ENCODE measurements around the gene CAPN2. TPM values are rescaled to one million over a fixed set of nuclear protein-coding genes. Genes with fewer than 3 reads are reported as not detected.

The CAPN2 gene
- total RNA-seq, 1 donor from 2014 or later = 391 TPM

GRCh38 chr1:223691121-223691520 lies 21.2 kb upstream of the CAPN2 start:
- H3K4me3 ChIP-seq (ENCODE audit: insufficient read depth, low read depth, low read length) = no peak overlapping the region
- FAIRE-seq (no peak), DNase-seq (ENCODE audit: low read depth) (no peak)
- no peak overlapping the region for H3K4me2 ChIP-seq (ENCODE audit: low read length)
- H3K27me3 Mint-ChIP-seq (ENCODE audit: low read depth, unreplicated experiment) = peaks cover 3% of the 10 kb centered on the region
- H3K79me2 ChIP-seq (ENCODE audit: insufficient read depth, low read length) = no peaks in the 10 kb centered on the region
- no peak overlapping the region for H3K9ac ChIP-seq (ENCODE audit: low read length)
- H3K27ac Mint-ChIP-seq (ENCODE audit: unreplicated experiment) = no peak overlapping the region
- no peaks in the 10 kb centered on the region for H3K9me3 Mint-ChIP-seq (ENCODE audit: unreplicated experiment)
- H3K27me3 ChIP-seq (ENCODE audit: insufficient read depth, low read length) = peaks cover 6% of the 10 kb centered on the region
- no peak overlapping the region for H3K4me3 Mint-ChIP-seq (ENCODE audit: unreplicated experiment)
- peaks cover 5% of the 10 kb centered on the region for H3K4me1 Mint-ChIP-seq (ENCODE audit: low read depth, unreplicated experiment)
- H3K4me1 ChIP-seq (ENCODE audit: insufficient read depth, low read length) = peaks cover 2% of the 10 kb centered on the region
- H3K36me3 Mint-ChIP-seq (ENCODE audit: low read depth, unreplicated experiment) = no peaks in the 10 kb centered on the region
- H3K36me3 ChIP-seq (ENCODE audit: insufficient read depth, low read length) = no peaks in the 10 kb centered on the region
- no peaks in the 10 kb centered on the region for H3K9me3 ChIP-seq (ENCODE audit: insufficient read depth, low read depth, low read length)
- TF ChIP-seq EZH2 (IDR thresholded peaks at IDR 0.05; ENCODE audit: insufficient read depth, low read length) (no peak), CTCF (IDR thresholded peaks at IDR 0.05; ENCODE audit: insufficient read depth, low read depth, low read length) (no peak)
- H4K20me1 ChIP-seq (ENCODE audit: insufficient read depth, low read length) = no peaks in the 10 kb centered on the region
- no peak overlapping the region for H3K27ac ChIP-seq (ENCODE audit: low read depth, low read length)
- H2AFZ ChIP-seq (ENCODE audit: low read depth, low read length) = no peak overlapping the region

GRCh38 chr1:223695014-223695548 lies 17.3 kb upstream of the CAPN2 start:
- no peak for DNase-seq (ENCODE audit: low read depth)
- Mint-ChIP-seq H3K4me1 (ENCODE audit: low read depth, unreplicated experiment) (peaks cover 22% of the 10 kb centered on the region), H3K36me3 (ENCODE audit: low read depth, unreplicated experiment) (no peaks in the 10 kb centered on the region), H3K9me3 (ENCODE audit: unreplicated experiment) (no peaks in the 10 kb centered on the region), H3K27ac (ENCODE audit: unreplicated experiment) (no peak overlapping the region), H3K27me3 (ENCODE audit: low read depth, unreplicated experiment) (no peaks in the 10 kb centered on the region), H3K4me3 (ENCODE audit: unreplicated experiment) (no peak overlapping the region)
- Histone ChIP-seq H3K9me3 (ENCODE audit: insufficient read depth, low read depth, low read length) (no peaks in the 10 kb centered on the region), H3K4me1 (ENCODE audit: insufficient read depth, low read length) (peaks cover 8% of the 10 kb centered on the region), H3K4me2 (ENCODE audit: low read length) (no peak overlapping the region), H4K20me1 (ENCODE audit: insufficient read depth, low read length) (no peaks in the 10 kb centered on the region), H2AFZ (ENCODE audit: low read depth, low read length) (no peak overlapping the region), H3K27ac (ENCODE audit: low read depth, low read length) (no peak overlapping the region), H3K4me3 (ENCODE audit: insufficient read depth, low read depth, low read length) (no peak overlapping the region), H3K27me3 (ENCODE audit: insufficient read depth, low read length) (no peaks in the 10 kb centered on the region), H3K36me3 (ENCODE audit: insufficient read depth, low read length) (no peaks in the 10 kb centered on the region), H3K9ac (ENCODE audit: low read length) (no peak overlapping the region), H3K79me2 (ENCODE audit: insufficient read depth, low read length) (no peaks in the 10 kb centered on the region)
- no peak for FAIRE-seq
- TF ChIP-seq CTCF (IDR thresholded peaks at IDR 0.05; ENCODE audit: insufficient read depth, low read depth, low read length) = no peak
- no peak for TF ChIP-seq EZH2 (IDR thresholded peaks at IDR 0.05; ENCODE audit: insufficient read depth, low read length)

- peaks cover 31% of the 10 kb centered on the region for H3K4me1 Mint-ChIP-seq (ENCODE audit: low read depth, unreplicated experiment)
- H3K36me3 Mint-ChIP-seq (ENCODE audit: low read depth, unreplicated experiment) = no peaks in the 10 kb centered on the region
Observed at GRCh38 chr1:223695941-223696340, 16.4 kb upstream of the CAPN2 start.

More at GRCh38 chr1:223695941-223696340, 16.4 kb upstream of the CAPN2 start:
- Histone ChIP-seq H2AFZ (ENCODE audit: low read depth, low read length) (no peak overlapping the region), H3K79me2 (ENCODE audit: insufficient read depth, low read length) (no peaks in the 10 kb centered on the region), H3K4me3 (ENCODE audit: insufficient read depth, low read depth, low read length) (no peak overlapping the region), H3K27me3 (ENCODE audit: insufficient read depth, low read length) (no peaks in the 10 kb centered on the region), H3K36me3 (ENCODE audit: insufficient read depth, low read length) (no peaks in the 10 kb centered on the region), H3K4me1 (ENCODE audit: insufficient read depth, low read length) (peaks cover 17% of the 10 kb centered on the region), H3K4me2 (ENCODE audit: low read length) (no peak overlapping the region), H3K27ac (ENCODE audit: low read depth, low read length) (no peak overlapping the region), H4K20me1 (ENCODE audit: insufficient read depth, low read length) (no peaks in the 10 kb centered on the region), H3K9ac (ENCODE audit: low read length) (no peak overlapping the region), H3K9me3 (ENCODE audit: insufficient read depth, low read depth, low read length) (no peaks in the 10 kb centered on the region)
- peak overlapping the region; percentile 90 for H3K27ac Mint-ChIP-seq (ENCODE audit: unreplicated experiment)
- no peak for TF ChIP-seq CTCF (IDR thresholded peaks at IDR 0.05; ENCODE audit: insufficient read depth, low read depth, low read length)
- no peak for TF ChIP-seq EZH2 (IDR thresholded peaks at IDR 0.05; ENCODE audit: insufficient read depth, low read length)
- no peaks in the 10 kb centered on the region for H3K27me3 Mint-ChIP-seq (ENCODE audit: low read depth, unreplicated experiment)
- DNase-seq (ENCODE audit: low read depth) (no peak), FAIRE-seq (no peak)
- no peak overlapping the region for H3K4me3 Mint-ChIP-seq (ENCODE audit: unreplicated experiment)
- H3K9me3 Mint-ChIP-seq (ENCODE audit: unreplicated experiment) = no peaks in the 10 kb centered on the region

All from astrocyte (in vitro differentiated cells and primary cell).